Urothelium cell line (cell line): ENCODE data around the gene OR56A3.

Source experiments
- DNase-seq: peaks from one replicate; pipeline ENCODE4 v3.0.0; 2011; ENCODE audit warnings: low spot score, mixed read lengths
- FAIRE-seq: peaks from 2 replicates; lab custom pipeline; 2011; peaks lifted over from hg19 to GRCh38; lab: Jason Lieb, UNC

OR56A3 gene

GRCh38 chr11:5968394-5968793, 26.3 kb downstream of the OR56A3 start, which contains the start of gene OR56A5:
Gene OR56A5 (minus strand): TSS chr11:5968494. CDS start chr11:5968494, 0 bp downstream.
- FAIRE-seq: no peak
- no peak for DNase-seq

DNA sequence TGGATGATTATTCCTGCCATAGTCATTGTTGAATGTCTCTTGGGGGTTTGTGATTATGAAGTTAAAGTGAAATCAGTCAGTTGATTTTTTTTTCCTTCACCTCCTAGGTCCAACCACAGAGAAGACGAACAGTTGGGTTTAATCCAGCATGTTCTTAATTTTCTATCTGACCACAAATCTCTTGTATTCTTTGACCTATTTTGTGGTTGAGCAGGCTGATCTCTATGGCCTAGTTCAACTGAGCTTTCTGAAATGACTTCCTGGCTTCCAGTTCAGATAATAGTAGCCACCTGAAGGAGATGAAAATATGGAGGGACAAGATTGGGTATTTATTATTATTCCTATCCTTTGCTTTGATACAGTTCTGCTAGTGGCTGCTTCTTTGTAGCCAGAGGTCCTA, 31.5 kb downstream of the OR56A3 start:
- FAIRE-seq (no peak), DNase-seq (no peak)

DNA sequence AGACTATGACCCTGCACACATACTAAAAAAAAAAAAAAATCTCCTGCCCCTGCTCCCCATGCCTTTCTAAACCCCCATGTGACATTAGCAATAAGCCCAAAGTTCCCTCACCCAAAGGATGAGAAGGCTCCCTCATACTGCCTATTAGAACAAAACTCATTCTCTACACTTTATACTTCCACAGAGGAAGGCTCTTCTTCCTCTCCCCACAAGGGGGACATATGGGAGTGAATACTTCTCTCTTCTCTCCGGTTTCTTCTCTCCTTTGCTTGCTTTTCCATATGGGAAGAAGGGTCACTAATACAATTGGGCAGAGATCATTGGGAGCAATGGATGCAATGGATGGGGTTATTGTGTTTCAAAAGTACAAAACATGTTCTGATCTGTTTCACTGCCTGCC, 41.4 kb downstream of the OR56A3 start:
- no peak for FAIRE-seq
- DNase-seq: no peak

GRCh38 chr11:5986885-5987284, 44.8 kb downstream of the OR56A3 start, which contains the start of gene OR52L1:
Gene OR52L1 (minus strand): TSS chr11:5986985. CDS start chr11:5986930, 55 bp downstream.
- DNase-seq (no peak), FAIRE-seq (no peak)

- DNase-seq (no peak), FAIRE-seq (no peak)
Observed at GRCh38 chr11:5989203-5989602, 47.2 kb downstream of the OR56A3 start.

GRCh38 chr11:5992150-5992549, 50.1 kb downstream of the OR56A3 start:
- FAIRE-seq: no peak
- no peak for DNase-seq

- no peak for FAIRE-seq
- DNase-seq: peak; percentile 30
Observed at GRCh38 chr11:5992604-5993251, 50.7 kb downstream of the OR56A3 start.

GRCh38 chr11:5994791-5995190, 52.7 kb downstream of the OR56A3 start:
- DNase-seq (no peak), FAIRE-seq (no peak)
